Keratinocyte (primary cell): ENCODE measurements around the gene B9D1. TPM values are rescaled to one million over a fixed set of nuclear protein-coding genes. Genes with fewer than 3 reads are reported as not detected.

Source experiments
- DNase-seq: peaks from one replicate; pipeline ENCODE4 v3.0.0-alpha.2; 2011; ENCODE audit warnings: low read depth, missing footprints, low spot score
- FAIRE-seq: peaks from 2 replicates; lab custom pipeline; 2011; peaks lifted over from hg19 to GRCh38; lab: Jason Lieb, UNC
- H2AFZ ChIP-seq: 2 replicates; pipeline ENCODE4 v1.6.0; 2012; ENCODE audit warnings: low read length, control low read depth, inconsistent platforms; ENCODE audit not compliant: control insufficient read depth
- H3K27ac ChIP-seq: 2 replicates; pipeline ENCODE4 v1.5.1; 2011; ENCODE audit warnings: low read length; ENCODE audit not compliant: control insufficient read depth, insufficient read depth
- H3K27me3 ChIP-seq: 3 replicates; pipeline ENCODE4 v1.6.0; 2011; ENCODE audit warnings: low read length; ENCODE audit not compliant: control insufficient read depth, insufficient read depth; ENCODE audit errors: extremely low read depth
- H3K36me3 ChIP-seq, 2 experiments: 2 replicates in 1 of 2; 3 replicates in 1 of 2; pipeline ENCODE4 v1.5.1; 2011; ENCODE audit warnings: low read length in 2 of 2, mild to moderate bottlenecking in 1 of 2; ENCODE audit not compliant: control insufficient read depth in 2 of 2, insufficient read depth in 2 of 2; ENCODE audit errors: extremely low read depth in 1 of 2
- H3K4me1 ChIP-seq: 3 replicates; pipeline ENCODE4 v1.5.1; 2011; ENCODE audit warnings: low read length; ENCODE audit not compliant: control insufficient read depth, insufficient read depth; ENCODE audit errors: extremely low read depth
- H3K4me2 ChIP-seq: 3 replicates; pipeline ENCODE4 v1.6.0; 2011; ENCODE audit warnings: low read depth, low read length; ENCODE audit not compliant: control insufficient read depth, insufficient read depth; ENCODE audit errors: extremely low read depth
- H3K4me3 ChIP-seq, 3 experiments: fragments of 200-600 bp in 1 of 3; sonication (generic) in 1 of 3; 2 replicates in 2 of 3; 3 replicates in 1 of 3; pipeline ENCODE4 v1.5.1; 2011 to 2016; ENCODE audit warnings: low read length in 3 of 3, mild to moderate bottlenecking in 3 of 3, control low read depth in 2 of 3, inconsistent platforms in 1 of 3, low read depth in 1 of 3, mixed read lengths in 1 of 3, mixed run types in 1 of 3, moderate library complexity in 1 of 3; ENCODE audit not compliant: control insufficient read depth in 2 of 3, insufficient read depth in 2 of 3; ENCODE audit errors: extremely low read depth in 1 of 3
- H3K79me2 ChIP-seq: 2 replicates; pipeline ENCODE4 v1.6.0; 2012; ENCODE audit warnings: low read length; ENCODE audit not compliant: control insufficient read depth, insufficient read depth
- H3K9ac ChIP-seq: 3 replicates; pipeline ENCODE4 v1.6.0; 2011; ENCODE audit warnings: low read length; ENCODE audit not compliant: control insufficient read depth, insufficient read depth; ENCODE audit errors: extremely low read depth
- H3K9me1 ChIP-seq: 3 replicates; pipeline ENCODE4 v1.6.0; 2011; ENCODE audit warnings: low read length; ENCODE audit not compliant: control insufficient read depth, insufficient read depth; ENCODE audit errors: extremely low read depth
- H3K9me3 ChIP-seq: 2 replicates; pipeline ENCODE4 v1.5.1; 2012; ENCODE audit warnings: low read depth, low read length; ENCODE audit not compliant: control insufficient read depth
- H4K20me1 ChIP-seq: 3 replicates; pipeline ENCODE4 v1.6.0; 2011; ENCODE audit warnings: low read length; ENCODE audit not compliant: control insufficient read depth, insufficient read depth; ENCODE audit errors: extremely low read depth
- CTCF ChIP-seq, 3 experiments: IDR thresholded peaks in 1 of 3; conservative IDR thresholded peaks in 1 of 3; optimal IDR thresholded peaks in 1 of 3; 2 replicates in 2 of 3; 3 replicates in 1 of 3; pipeline versions ENCODE3 to v1.5.1; 2011; ENCODE audit warnings: low read length in 3 of 3, mild to moderate bottlenecking in 3 of 3, moderate library complexity in 2 of 3, control low read depth in 1 of 3, inconsistent platforms in 1 of 3; ENCODE audit not compliant: insufficient read depth in 2 of 3; ENCODE audit errors: extremely low read depth in 1 of 3
- EZH2 ChIP-seq: IDR thresholded peaks from one replicate; pipeline ENCODE4 v1.6.1; 2012; ENCODE audit warnings: inconsistent platforms, mild to moderate bottlenecking, low read length, moderate library complexity
- dilution Hi-C: fragments of 300-500 bp; cut with MboI; formaldehyde crosslinking; loops from one replicate; pipeline ENCODE4 v1.7.0; 2020; ENCODE audit warnings: low sequenced_read_pairs; ENCODE audit not compliant: extremely low pct_ligation_motif_present
- polyA plus RNA-seq, 5 experiments: library from polyadenylated mRNA; depleted of rRNA in 3 of 5; stranded (reverse) in 3 of 5; stranded (forward) in 1 of 5; unstranded in 1 of 5; fragments of >200 nt; gene quantifications; 1 replicate in 1 of 5; 2 replicates in 3 of 5; 3 replicates in 1 of 5; pipeline versions ENCODE4 v1.2.1 to v1.2.3, GENCODE V29; 2011 to 2012; ENCODE audit warnings: missing spikeins in 2 of 5, low read depth in 1 of 5, low replicate concordance in 1 of 5

B9D1 gene
- polyA plus RNA-seq, 1 donor (not counting 4 experiments of a cell fraction or from before 2014, with no cell fraction given): 30.3 TPM

GRCh38 chr17:19304209-19304608 is 58.3 kb downstream of the B9D1 start:
- H3K9me3 ChIP-seq: no peaks in the 10 kb centered on the region
- FAIRE-seq: no peak
- H3K36me3 ChIP-seq: peaks cover 3 to 20% of the 10 kb centered on the region in 2 experiments
- peaks cover 7% of the 10 kb centered on the region for H3K9me1 ChIP-seq
- TF ChIP-seq EZH2 (no peak), CTCF (optimal IDR thresholded peaks at IDR 0.05 in 1 of 3, IDR thresholded peaks at IDR 0.05 in 1 of 3, conservative IDR thresholded peaks at IDR 0.05 in 1 of 3; ENCODE audit: extremely low read depth in 1 of 3, insufficient read depth in 2 of 3, low read length in 3 of 3) (no peak)
- peaks cover 3% of the 10 kb centered on the region for H4K20me1 ChIP-seq
- H3K79me2 ChIP-seq: peaks cover 4% of the 10 kb centered on the region
- no peak overlapping the region for H3K4me3 ChIP-seq
- no peak overlapping the region for H3K4me2 ChIP-seq
- DNase-seq: no peak
- no peak overlapping the region for H3K27ac ChIP-seq
- dilution Hi-C loops: no loop called here
- no peak overlapping the region for H2AFZ ChIP-seq
- H3K9ac ChIP-seq: no peak overlapping the region
- H3K4me1 ChIP-seq: no peaks in the 10 kb centered on the region
- no peaks in the 10 kb centered on the region for H3K27me3 ChIP-seq

- TF ChIP-seq EZH2 (no peak), CTCF (optimal IDR thresholded peaks at IDR 0.05 in 1 of 3, IDR thresholded peaks at IDR 0.05 in 1 of 3, conservative IDR thresholded peaks at IDR 0.05 in 1 of 3; ENCODE audit: extremely low read depth in 1 of 3, insufficient read depth in 2 of 3, low read length in 3 of 3) (no peak)
- FAIRE-seq: no peak
- H3K36me3 ChIP-seq: peaks cover 3 to 20% of the 10 kb centered on the region in 2 experiments
Measured at GRCh38 chr17:19303367-19303776, 59.2 kb downstream of the B9D1 start.

More at GRCh38 chr17:19303367-19303776, 59.2 kb downstream of the B9D1 start:
- no peaks in the 10 kb centered on the region for H3K9me3 ChIP-seq
- H3K4me3 ChIP-seq: no peak overlapping the region
- peaks cover 7% of the 10 kb centered on the region for H3K9me1 ChIP-seq
- no peak overlapping the region for H3K4me2 ChIP-seq
- H3K4me1 ChIP-seq: no peaks in the 10 kb centered on the region
- dilution Hi-C loops: no loop called here
- H3K27ac ChIP-seq: no peak overlapping the region
- no peak overlapping the region for H2AFZ ChIP-seq
- no peaks in the 10 kb centered on the region for H3K27me3 ChIP-seq
- no peak for DNase-seq
- peaks cover 4% of the 10 kb centered on the region for H3K79me2 ChIP-seq
- no peak overlapping the region for H3K9ac ChIP-seq
- peaks cover 3% of the 10 kb centered on the region for H4K20me1 ChIP-seq
